ENCODE results near the gene SOD3.

The SOD3 gene

GRCh38 chr4:24806206-24806990 lies 11.0 kb downstream of the SOD3 start:
- H3K36me3 ChIP-seq = no peaks in the 10 kb centered on the region
- no peaks in the 10 kb centered on the region for H3K27me3 ChIP-seq (ENCODE audit: insufficient read depth, low read depth, severe bottlenecking)
- no peak for TF ChIP-seq CTCF (IDR thresholded peaks at IDR 0.05; ENCODE audit: low read depth, low read length)
- no peak for DNase-seq
- peaks cover 6% of the 10 kb centered on the region for H3K9me3 ChIP-seq (ENCODE audit: severe bottlenecking)
- H3K27ac ChIP-seq = no peak overlapping the region
- no peak overlapping the region for H3K4me3 ChIP-seq (ENCODE audit: low read depth, low read length)

- no peaks in the 10 kb centered on the region for H3K36me3 ChIP-seq
- TF ChIP-seq CTCF (IDR thresholded peaks at IDR 0.05; ENCODE audit: low read depth, low read length) = no peak
- no peak overlapping the region for H3K4me3 ChIP-seq (ENCODE audit: low read depth, low read length)
- DNase-seq = no peak
- H3K27ac ChIP-seq = no peak overlapping the region
- H3K27me3 ChIP-seq (ENCODE audit: insufficient read depth, low read depth, severe bottlenecking) = no peaks in the 10 kb centered on the region
- peaks cover 13% of the 10 kb centered on the region for H3K9me3 ChIP-seq (ENCODE audit: severe bottlenecking)
Measured at GRCh38 chr4:24807611-24808010, 12.2 kb downstream of the SOD3 start.

GRCh38 chr4:24808261-24808660 lies 12.9 kb downstream of the SOD3 start:
- H3K27ac ChIP-seq = no peak overlapping the region
- no peak for DNase-seq
- no peak overlapping the region for H3K4me3 ChIP-seq (ENCODE audit: low read depth, low read length)
- TF ChIP-seq CTCF (IDR thresholded peaks at IDR 0.05; ENCODE audit: low read depth, low read length) = no peak
- no peaks in the 10 kb centered on the region for H3K36me3 ChIP-seq
- no peaks in the 10 kb centered on the region for H3K27me3 ChIP-seq (ENCODE audit: insufficient read depth, low read depth, severe bottlenecking)
- peaks cover 13% of the 10 kb centered on the region for H3K9me3 ChIP-seq (ENCODE audit: severe bottlenecking)

GRCh38 chr4:24808955-24809354 lies 13.6 kb downstream of the SOD3 start:
- no peak for DNase-seq
- Histone ChIP-seq H3K4me3 (ENCODE audit: low read depth, low read length) (no peak overlapping the region), H3K27ac (no peak overlapping the region), H3K36me3 (no peaks in the 10 kb centered on the region), H3K27me3 (ENCODE audit: insufficient read depth, low read depth, severe bottlenecking) (no peaks in the 10 kb centered on the region), H3K9me3 (ENCODE audit: severe bottlenecking) (peaks cover 13% of the 10 kb centered on the region)
- TF ChIP-seq CTCF (IDR thresholded peaks at IDR 0.05; ENCODE audit: low read depth, low read length) = no peak

GRCh38 chr4:24809376-24809775 lies 14.0 kb downstream of the SOD3 start:
- no peak for DNase-seq
- no peaks in the 10 kb centered on the region for H3K27me3 ChIP-seq (ENCODE audit: insufficient read depth, low read depth, severe bottlenecking)

More at GRCh38 chr4:24809376-24809775, 14.0 kb downstream of the SOD3 start:
- peak; percentile 53 for TF ChIP-seq CTCF (IDR thresholded peaks at IDR 0.05; ENCODE audit: low read depth, low read length)
- peaks cover 13% of the 10 kb centered on the region for H3K9me3 ChIP-seq (ENCODE audit: severe bottlenecking)
- no peaks in the 10 kb centered on the region for H3K36me3 ChIP-seq
- H3K4me3 ChIP-seq (ENCODE audit: low read depth, low read length) = no peak overlapping the region
- no peak overlapping the region for H3K27ac ChIP-seq
